HepG2 (cell line): ENCODE data around the gene GAS2L2. TPM values are rescaled to one million over a fixed set of nuclear protein-coding genes. Genes with fewer than 3 reads are reported as not detected.
A peak's percentile ranks its signal among the peaks of the same experiment; 100 is the strongest.

Source experiments
- CEBPG ChIP-seq: IDR thresholded peaks from 2 replicates; pipeline ENCODE4 v1.6.1; 2016
- ELF1 ChIP-seq: sonication (generic); formaldehyde crosslinking; IDR thresholded peaks from 2 replicates; pipeline ENCODE4 v1.4.0; 2020; ENCODE audit warnings: missing genetic modification reagents
- HNF4A ChIP-seq: sonication (generic); formaldehyde crosslinking; IDR thresholded peaks from 2 replicates; pipeline ENCODE4 v1.4.0; 2020; ENCODE audit warnings: missing genetic modification reagents
- HOXD1 ChIP-seq: sonication (generic); formaldehyde crosslinking; IDR thresholded peaks from 2 replicates; pipeline ENCODE4 v1.5.0; 2020; ENCODE audit warnings: missing genetic modification reagents
- KMT2B ChIP-seq: IDR thresholded peaks from 2 replicates; pipeline ENCODE4 v1.6.1; 2016; ENCODE audit warnings: missing genetic modification reagents, missing compliant biosample characterization
- NCOA2 ChIP-seq: sonication (generic); formaldehyde crosslinking; IDR thresholded peaks from 2 replicates; pipeline ENCODE4 v1.8.0; 2022; ENCODE audit warnings: inconsistent platforms
- NFYC ChIP-seq: IDR thresholded peaks from 2 replicates; pipeline ENCODE4 v1.6.1; 2016; ENCODE audit warnings: missing genetic modification reagents, missing compliant biosample characterization
- NR2F6 ChIP-seq, 2 experiments: IDR thresholded peaks; 2 replicates each; pipeline ENCODE4 v1.6.1; 2016; ENCODE audit warnings: antibody characterized with exemption in 1 of 2, mild to moderate bottlenecking in 1 of 2
- NR3C1 ChIP-seq: sonication (generic); formaldehyde crosslinking; IDR thresholded peaks from 2 replicates; pipeline ENCODE4 v1.4.0; 2020; ENCODE audit warnings: missing genetic modification reagents
- RBFOX2 ChIP-seq: fragments of 200-400 bp; formaldehyde crosslinking; IDR thresholded peaks from 2 replicates; pipeline ENCODE4 v1.6.1; 2017; ENCODE audit warnings: low read depth, mild to moderate bottlenecking, low read length
- RELA ChIP-seq: sonication (generic); formaldehyde crosslinking; IDR thresholded peaks from 2 replicates; pipeline ENCODE4 v1.4.0; 2020; ENCODE audit warnings: missing genetic modification reagents
- SAP130 ChIP-seq: IDR thresholded peaks from 2 replicates; pipeline ENCODE4 v1.6.1; 2016; ENCODE audit warnings: low read depth
- SCMH1 ChIP-seq: sonication (generic); formaldehyde crosslinking; IDR thresholded peaks from 2 replicates; pipeline ENCODE4 v1.9.0; 2021; ENCODE audit warnings: missing genetic modification reagents, mild to moderate bottlenecking, borderline replicate concordance
- SSRP1 ChIP-seq: IDR thresholded peaks from 2 replicates; pipeline ENCODE4 v1.6.1; 2016; ENCODE audit warnings: control low read depth
- ZMAT3 ChIP-seq: sonication (generic); formaldehyde crosslinking; conservative IDR thresholded peaks from 2 replicates; pipeline ENCODE4 v1.7.0; 2021; ENCODE audit warnings: missing genetic modification reagents
- ZNF24 ChIP-seq: fragments of 450-650 bp; IDR thresholded peaks from 2 replicates; pipeline ENCODE4 v1.6.1; 2017; ENCODE audit warnings: antibody characterized with exemption, mild to moderate bottlenecking
- ZNF292 ChIP-seq: sonication (generic); formaldehyde crosslinking; IDR thresholded peaks from 2 replicates; pipeline ENCODE4 v1.8.1; 2022; ENCODE audit warnings: mild to moderate bottlenecking, low read depth, missing genetic modification reagents, borderline replicate concordance
- ZNF317 ChIP-seq: sonication (generic); formaldehyde crosslinking; IDR thresholded peaks from 2 replicates; pipeline ENCODE4 v1.5.0; 2020; ENCODE audit warnings: mild to moderate bottlenecking, missing genetic modification reagents
- ZNF333 ChIP-seq: sonication (generic); formaldehyde crosslinking; IDR thresholded peaks from 2 replicates; pipeline ENCODE4 v1.4.0; 2020; ENCODE audit warnings: mild to moderate bottlenecking, missing genetic modification reagents, borderline replicate concordance
- ZNF350 ChIP-seq: sonication (generic); formaldehyde crosslinking; IDR thresholded peaks from 2 replicates; pipeline ENCODE4 v1.4.0; 2020; ENCODE audit warnings: mild to moderate bottlenecking, low read depth, missing genetic modification reagents, borderline replicate concordance
- ZNF552 ChIP-seq: sonication (generic); formaldehyde crosslinking; IDR thresholded peaks from 2 replicates; pipeline ENCODE4 v1.9.0; 2022; ENCODE audit warnings: missing genetic modification reagents, mild to moderate bottlenecking, borderline replicate concordance
- polyA plus RNA-seq, 8 experiments: library from polyadenylated mRNA; depleted of rRNA in 3 of 8; stranded (reverse) in 7 of 8; unstranded in 1 of 8; fragments of >200 nt; fragmentation: Illumina TruSeq in 4 of 8; extraction: Trizol in 4 of 8; gene quantifications; 2 replicates each; pipeline versions ENCODE4 v1.2.1 to v1.2.3, GENCODE V29; 2011 to 2016; ENCODE audit warnings: low read depth in 4 of 8, missing spikeins in 1 of 8, mixed read lengths in 1 of 8; ENCODE audit not compliant: insufficient read depth in 1 of 8
- total RNA-seq, 5 experiments: library from RNA; depleted of rRNA; stranded (reverse); fragments of >200 nt; fragmentation: Illumina TruSeq; extraction: Trizol; gene quantifications; 2 replicates each; pipeline ENCODE4 v1.2.3, GENCODE V29; 2016; ENCODE audit warnings: low read depth in 1 of 5
- TF ChIP-seq, protein P1 (sequence below): sonication (generic); formaldehyde crosslinking; IDR thresholded peaks from 2 replicates; pipeline ENCODE4 v1.8.0; 2022; ENCODE audit warnings: missing genetic modification reagents, mild to moderate bottlenecking, moderate library complexity, borderline replicate concordance
- TF ChIP-seq, protein P2 (sequence below): sonication (generic); formaldehyde crosslinking; IDR thresholded peaks from 2 replicates; pipeline ENCODE4 v1.5.1; 2020; ENCODE audit warnings: mild to moderate bottlenecking, missing genetic modification reagents, moderate library complexity
- TF ChIP-seq, protein P3 (sequence below): sonication (generic); formaldehyde crosslinking; IDR thresholded peaks from 2 replicates; pipeline ENCODE4 v1.4.0; 2020; ENCODE audit warnings: missing genetic modification reagents
- TF ChIP-seq, protein P4 (sequence below): sonication (generic); formaldehyde crosslinking; IDR thresholded peaks from 2 replicates; pipeline ENCODE4 v1.4.0; 2020; ENCODE audit warnings: missing genetic modification reagents

GAS2L2 gene
- total and polyA plus RNA-seq, 2 of the 13 experiments (the other 11 are each of a cell fraction or from before 2014, with no cell fraction given), result not detected

DNA sequence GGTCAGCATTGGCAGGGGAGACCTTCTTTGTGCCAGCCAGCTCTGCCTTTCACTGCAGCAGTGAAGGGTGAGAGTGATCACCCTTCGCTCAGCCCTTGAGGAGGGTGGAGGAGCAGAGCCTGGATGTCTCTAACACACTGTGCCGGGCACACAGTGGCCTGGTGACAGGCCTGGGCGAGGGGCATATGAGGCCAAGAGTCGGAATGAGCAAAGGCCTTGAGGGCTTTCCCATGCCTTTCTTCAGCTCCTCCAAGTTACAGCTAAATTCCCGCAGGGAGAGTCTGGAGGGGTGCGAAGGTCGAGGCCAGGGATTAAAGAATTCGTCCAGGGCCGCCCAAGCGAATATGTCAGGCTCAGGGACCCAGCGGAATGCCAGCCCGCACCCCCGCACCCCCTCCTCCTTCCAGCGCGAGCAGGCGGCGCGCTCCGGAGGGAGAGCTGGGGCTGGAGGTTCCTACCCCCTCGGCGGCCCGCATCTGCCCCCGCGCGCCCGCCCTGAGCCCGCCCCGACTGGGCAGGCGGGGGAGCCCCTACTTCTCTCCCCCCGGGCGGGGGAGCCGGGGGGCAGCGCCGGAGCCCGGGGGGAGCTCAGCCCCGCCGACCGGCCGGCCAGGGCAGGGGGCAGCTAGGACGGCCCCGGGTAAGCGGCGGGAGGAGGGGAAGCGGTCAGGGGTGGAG is 21.7 kb downstream of the GAS2L2 start, which contains the start of gene RASL10B (continued):
- no peak for TF ChIP-seq ZNF552 (CRISPR knock-in tag)
- no peak for TF ChIP-seq NR3C1 (CRISPR knock-in tag)
- TF ChIP-seq SSRP1 (CRISPR knock-in tag), result no peak
- peak; percentile 54 for TF ChIP-seq HNF4A (CRISPR knock-in tag)
- TF ChIP-seq ELF1, result no peak
- TF ChIP-seq, protein P1, sequence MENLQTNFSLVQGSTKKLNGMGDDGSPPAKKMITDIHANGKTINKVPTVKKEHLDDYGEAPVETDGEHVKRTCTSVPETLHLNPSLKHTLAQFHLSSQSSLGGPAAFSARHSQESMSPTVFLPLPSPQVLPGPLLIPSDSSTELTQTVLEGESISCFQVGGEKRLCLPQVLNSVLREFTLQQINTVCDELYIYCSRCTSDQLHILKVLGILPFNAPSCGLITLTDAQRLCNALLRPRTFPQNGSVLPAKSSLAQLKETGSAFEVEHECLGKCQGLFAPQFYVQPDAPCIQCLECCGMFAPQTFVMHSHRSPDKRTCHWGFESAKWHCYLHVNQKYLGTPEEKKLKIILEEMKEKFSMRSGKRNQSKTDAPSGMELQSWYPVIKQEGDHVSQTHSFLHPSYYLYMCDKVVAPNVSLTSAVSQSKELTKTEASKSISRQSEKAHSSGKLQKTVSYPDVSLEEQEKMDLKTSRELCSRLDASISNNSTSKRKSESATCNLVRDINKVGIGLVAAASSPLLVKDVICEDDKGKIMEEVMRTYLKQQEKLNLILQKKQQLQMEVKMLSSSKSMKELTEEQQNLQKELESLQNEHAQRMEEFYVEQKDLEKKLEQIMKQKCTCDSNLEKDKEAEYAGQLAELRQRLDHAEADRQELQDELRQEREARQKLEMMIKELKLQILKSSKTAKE (CRISPR knock-in tag), result no peak
- no peak for TF ChIP-seq CEBPG
- no peak for TF ChIP-seq ZNF350 (CRISPR knock-in tag)
- TF ChIP-seq, protein P2, sequence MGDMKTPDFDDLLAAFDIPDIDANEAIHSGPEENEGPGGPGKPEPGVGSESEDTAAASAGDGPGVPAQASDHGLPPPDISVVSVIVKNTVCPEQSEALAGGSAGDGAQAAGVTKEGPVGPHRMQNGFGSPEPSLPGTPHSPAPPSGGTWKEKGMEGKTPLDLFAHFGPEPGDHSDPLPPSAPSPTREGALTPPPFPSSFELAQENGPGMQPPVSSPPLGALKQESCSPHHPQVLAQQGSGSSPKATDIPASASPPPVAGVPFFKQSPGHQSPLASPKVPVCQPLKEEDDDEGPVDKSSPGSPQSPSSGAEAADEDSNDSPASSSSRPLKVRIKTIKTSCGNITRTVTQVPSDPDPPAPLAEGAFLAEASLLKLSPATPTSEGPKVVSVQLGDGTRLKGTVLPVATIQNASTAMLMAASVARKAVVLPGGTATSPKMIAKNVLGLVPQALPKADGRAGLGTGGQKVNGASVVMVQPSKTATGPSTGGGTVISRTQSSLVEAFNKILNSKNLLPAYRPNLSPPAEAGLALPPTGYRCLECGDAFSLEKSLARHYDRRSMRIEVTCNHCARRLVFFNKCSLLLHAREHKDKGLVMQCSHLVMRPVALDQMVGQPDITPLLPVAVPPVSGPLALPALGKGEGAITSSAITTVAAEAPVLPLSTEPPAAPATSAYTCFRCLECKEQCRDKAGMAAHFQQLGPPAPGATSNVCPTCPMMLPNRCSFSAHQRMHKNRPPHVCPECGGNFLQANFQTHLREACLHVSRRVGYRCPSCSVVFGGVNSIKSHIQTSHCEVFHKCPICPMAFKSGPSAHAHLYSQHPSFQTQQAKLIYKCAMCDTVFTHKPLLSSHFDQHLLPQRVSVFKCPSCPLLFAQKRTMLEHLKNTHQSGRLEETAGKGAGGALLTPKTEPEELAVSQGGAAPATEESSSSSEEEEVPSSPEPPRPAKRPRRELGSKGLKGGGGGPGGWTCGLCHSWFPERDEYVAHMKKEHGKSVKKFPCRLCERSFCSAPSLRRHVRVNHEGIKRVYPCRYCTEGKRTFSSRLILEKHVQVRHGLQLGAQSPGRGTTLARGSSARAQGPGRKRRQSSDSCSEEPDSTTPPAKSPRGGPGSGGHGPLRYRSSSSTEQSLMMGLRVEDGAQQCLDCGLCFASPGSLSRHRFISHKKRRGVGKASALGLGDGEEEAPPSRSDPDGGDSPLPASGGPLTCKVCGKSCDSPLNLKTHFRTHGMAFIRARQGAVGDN (CRISPR knock-in tag), result peak; percentile 49; the same call in 1 of the 2 replicates
- TF ChIP-seq ZNF317 (CRISPR knock-in tag), result no peak
- no peak for TF ChIP-seq RELA
- no peak for TF ChIP-seq NR2F6 (IDR thresholded peaks at IDR 0.05)
- peak; percentile 19; the same call in 1 of the 2 replicates for TF ChIP-seq NR2F6 (CRISPR knock-in tag; IDR thresholded peaks at IDR 0.05)
- no peak for TF ChIP-seq SCMH1 (CRISPR knock-in tag)
- no peak for TF ChIP-seq ZNF333 (CRISPR knock-in tag)
- peak; percentile 59; the same call in 1 of the 2 replicates for TF ChIP-seq KMT2B (CRISPR knock-in tag)
- peak; percentile 27; the same call in 1 of the 2 replicates for TF ChIP-seq NCOA2 (CRISPR knock-in tag)
- TF ChIP-seq, protein P3, sequence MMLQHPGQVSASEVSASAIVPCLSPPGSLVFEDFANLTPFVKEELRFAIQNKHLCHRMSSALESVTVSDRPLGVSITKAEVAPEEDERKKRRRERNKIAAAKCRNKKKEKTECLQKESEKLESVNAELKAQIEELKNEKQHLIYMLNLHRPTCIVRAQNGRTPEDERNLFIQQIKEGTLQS (CRISPR knock-in tag), result no peak
- no peak for TF ChIP-seq ZNF24
- no peak for TF ChIP-seq ZMAT3
- TF ChIP-seq, protein P4, sequence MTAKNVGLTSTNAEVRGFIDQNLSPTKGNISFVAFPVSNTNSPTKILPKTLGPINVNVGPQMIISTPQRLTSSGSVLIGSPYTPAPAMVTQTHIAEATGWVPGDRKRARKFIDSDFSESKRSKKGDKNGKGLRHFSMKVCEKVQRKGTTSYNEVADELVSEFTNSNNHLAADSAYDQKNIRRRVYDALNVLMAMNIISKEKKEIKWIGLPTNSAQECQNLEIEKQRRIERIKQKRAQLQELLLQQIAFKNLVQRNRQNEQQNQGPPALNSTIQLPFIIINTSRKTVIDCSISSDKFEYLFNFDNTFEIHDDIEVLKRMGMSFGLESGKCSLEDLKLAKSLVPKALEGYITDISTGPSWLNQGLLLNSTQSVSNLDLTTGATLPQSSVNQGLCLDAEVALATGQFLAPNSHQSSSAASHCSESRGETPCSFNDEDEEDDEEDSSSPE (CRISPR knock-in tag), result 0 out of 2 replicates have a peak, but pooled peaks have one; percentile 34
- no peak for TF ChIP-seq NFYC
- TF ChIP-seq HOXD1 (CRISPR knock-in tag), result no peak
- 0 out of 2 replicates have a peak, but pooled peaks have one; percentile 53 for TF ChIP-seq RBFOX2
- TF ChIP-seq ZNF292, result peak; percentile 37; the same call in 1 of the 2 replicates
- TF ChIP-seq SAP130 (CRISPR knock-in tag), result peak; percentile 58
